HFF-Myc (cell line): ENCODE data around the gene SPATA24.

Experiments used
- DNase-seq: peaks from one replicate; pipeline ENCODE4 v3.0.0-alpha.2; 2011; ENCODE audit warnings: low read depth; ENCODE audit errors: extremely low read depth
- H3K4me3 ChIP-seq: replicated peaks from 2 replicates; pipeline ENCODE4 v1.5.1; 2011; ENCODE audit warnings: low read depth, mild to moderate bottlenecking, control low read depth, low read length
- TF ChIP-seq, protein P1 (sequence below): IDR thresholded peaks from 2 replicates; pipeline ENCODE4 v1.5.1; 2012; ENCODE audit warnings: mild to moderate bottlenecking, low read depth, low read length, control low read depth; ENCODE audit errors: missing control alignments

The SPATA24 gene

GRCh38 chr5:139377226-139377625 is 26.7 kb downstream of the SPATA24 start:
- TF ChIP-seq, protein P1, sequence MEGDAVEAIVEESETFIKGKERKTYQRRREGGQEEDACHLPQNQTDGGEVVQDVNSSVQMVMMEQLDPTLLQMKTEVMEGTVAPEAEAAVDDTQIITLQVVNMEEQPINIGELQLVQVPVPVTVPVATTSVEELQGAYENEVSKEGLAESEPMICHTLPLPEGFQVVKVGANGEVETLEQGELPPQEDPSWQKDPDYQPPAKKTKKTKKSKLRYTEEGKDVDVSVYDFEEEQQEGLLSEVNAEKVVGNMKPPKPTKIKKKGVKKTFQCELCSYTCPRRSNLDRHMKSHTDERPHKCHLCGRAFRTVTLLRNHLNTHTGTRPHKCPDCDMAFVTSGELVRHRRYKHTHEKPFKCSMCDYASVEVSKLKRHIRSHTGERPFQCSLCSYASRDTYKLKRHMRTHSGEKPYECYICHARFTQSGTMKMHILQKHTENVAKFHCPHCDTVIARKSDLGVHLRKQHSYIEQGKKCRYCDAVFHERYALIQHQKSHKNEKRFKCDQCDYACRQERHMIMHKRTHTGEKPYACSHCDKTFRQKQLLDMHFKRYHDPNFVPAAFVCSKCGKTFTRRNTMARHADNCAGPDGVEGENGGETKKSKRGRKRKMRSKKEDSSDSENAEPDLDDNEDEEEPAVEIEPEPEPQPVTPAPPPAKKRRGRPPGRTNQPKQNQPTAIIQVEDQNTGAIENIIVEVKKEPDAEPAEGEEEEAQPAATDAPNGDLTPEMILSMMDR = no peak
- DNase-seq = no peak
- no peak overlapping the region for H3K4me3 ChIP-seq

DNA sequence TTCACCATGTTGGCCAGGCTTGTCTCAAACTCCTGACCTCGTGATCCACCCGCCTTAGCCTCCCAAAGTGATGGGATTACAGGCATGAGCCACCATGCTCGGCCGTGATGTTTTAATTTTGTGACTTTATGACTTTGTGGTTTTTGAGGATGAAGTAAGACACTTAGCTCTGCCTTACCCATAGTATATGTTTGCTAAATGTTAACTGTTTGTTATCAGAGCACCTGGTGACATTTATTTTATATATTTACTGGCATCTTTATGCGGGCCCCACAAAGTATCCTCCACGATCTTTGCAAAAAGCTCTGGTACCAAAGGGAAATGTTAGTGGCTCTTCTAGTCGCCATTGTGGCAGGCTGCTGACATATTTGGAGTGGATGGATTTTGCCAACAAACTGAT is 27.5 kb downstream of the SPATA24 start:
- no peak overlapping the region for H3K4me3 ChIP-seq
- TF ChIP-seq, protein P1 = no peak
- DNase-seq = no peak

DNA sequence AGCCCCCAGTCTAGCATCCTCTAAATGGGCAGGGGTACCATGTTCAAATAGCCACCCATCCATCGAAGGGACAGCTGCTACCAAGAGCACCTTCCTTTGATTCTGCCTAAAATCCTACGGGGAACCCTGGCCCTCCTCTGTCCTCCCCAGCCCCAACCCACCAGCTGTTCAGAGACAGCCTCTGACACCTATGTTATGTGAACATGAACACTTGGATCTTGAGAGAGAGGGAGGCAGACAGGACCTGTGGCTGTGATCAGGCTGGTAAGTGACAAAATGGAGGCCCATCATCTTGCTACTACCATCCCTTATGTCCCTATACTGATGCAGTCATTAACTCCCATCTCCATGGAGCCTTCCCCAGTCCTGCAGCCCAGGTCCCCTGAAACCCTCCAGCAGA is 29.0 kb downstream of the SPATA24 start:
- no peak overlapping the region for H3K4me3 ChIP-seq
- TF ChIP-seq, protein P1 = no peak
- DNase-seq = no peak

DNA sequence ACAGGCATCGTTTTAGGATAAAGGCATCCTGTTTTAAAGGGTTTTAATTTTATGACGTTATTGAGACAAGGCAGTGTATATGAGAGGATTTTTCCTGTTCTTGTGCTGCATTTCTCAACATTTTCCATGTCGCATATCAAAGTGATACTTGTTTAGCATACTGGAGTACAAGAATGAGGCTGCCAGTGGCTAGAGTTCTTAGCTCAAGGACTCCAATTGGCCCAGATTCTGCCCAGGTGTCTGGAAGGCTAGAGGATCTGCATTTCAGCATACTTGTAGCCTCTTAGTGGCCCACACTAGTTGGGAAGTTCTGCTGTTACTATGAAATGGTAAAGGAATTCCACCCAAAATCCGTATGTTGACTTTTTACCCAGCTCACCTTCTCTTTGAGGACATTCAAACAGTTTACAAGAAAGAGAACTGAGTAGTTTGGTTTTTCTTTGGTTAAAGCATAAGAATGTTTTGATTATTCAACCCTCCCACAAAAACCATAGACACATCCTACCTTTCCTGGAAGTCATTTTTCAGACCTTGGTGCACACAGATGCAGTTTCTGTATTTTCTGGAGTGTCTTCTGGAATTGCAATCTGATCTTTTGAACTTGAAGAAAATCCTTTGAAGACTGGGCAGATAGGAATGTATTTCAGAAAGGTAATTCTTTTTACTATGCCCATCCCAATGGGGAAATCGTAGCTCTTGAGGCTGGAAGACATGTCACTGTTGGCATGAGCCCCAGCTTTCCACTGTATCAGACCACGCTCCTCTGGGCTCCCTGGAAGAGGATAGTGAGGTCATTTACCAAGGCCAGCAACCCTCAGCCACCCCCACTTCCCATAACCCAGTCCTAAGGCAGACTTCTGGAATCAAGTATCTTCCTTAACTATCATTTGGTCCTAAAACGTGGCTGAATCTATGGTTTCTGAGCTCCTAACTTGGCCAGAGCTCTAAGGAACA is 32.1 kb downstream of the SPATA24 start:
- TF ChIP-seq, protein P1 = no peak
- H3K4me3 ChIP-seq = no peak overlapping the region
- no peak for DNase-seq

GRCh38 chr5:139369181-139369580 is 34.7 kb downstream of the SPATA24 start:
- DNase-seq = no peak

DNA sequence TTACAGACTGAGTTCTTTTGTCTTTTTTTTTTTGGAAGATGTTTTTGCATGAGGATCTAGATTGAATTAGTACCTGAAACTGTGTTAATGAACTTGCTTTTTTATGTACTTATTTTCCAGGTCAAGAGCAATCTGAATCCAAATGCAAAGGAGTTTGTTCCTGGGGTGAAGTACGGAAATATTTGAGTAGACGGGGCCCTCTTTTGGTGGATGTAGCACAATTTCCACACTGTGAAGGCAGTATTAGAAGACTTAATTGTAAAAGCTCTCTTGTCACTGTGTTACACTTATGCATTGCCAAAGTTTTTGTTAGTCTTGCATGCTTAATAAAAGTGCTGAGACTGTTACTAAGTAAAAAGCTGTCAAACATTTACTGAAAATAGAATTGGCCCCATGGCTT is 35.3 kb downstream of the SPATA24 start:
- H3K4me3 ChIP-seq = no peak overlapping the region
- TF ChIP-seq, protein P1 = peak; percentile 11
- no peak for DNase-seq

More at GRCh38 chr5:139369181-139369580, 34.7 kb downstream of the SPATA24 start:
- TF ChIP-seq, protein P1 = no peak
- H3K4me3 ChIP-seq = no peak overlapping the region

DNA sequence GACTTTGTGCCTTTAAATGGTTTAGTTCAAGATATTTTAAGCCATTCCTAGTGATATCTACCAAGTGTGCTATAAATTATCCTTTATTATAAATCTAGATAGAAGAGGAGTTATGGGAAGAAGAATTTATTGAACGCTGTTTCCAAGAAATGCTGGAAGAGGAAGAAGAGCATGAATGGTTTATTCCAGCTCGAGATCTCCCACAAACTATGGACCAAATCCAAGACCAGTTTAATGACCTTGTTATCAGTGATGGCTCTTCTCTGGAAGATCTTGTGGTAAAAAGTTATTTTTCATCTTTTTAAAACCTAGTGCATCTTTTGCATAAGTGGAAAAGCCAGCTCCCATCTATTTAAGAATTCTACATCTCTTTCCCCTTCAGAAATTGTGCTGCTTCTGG is 39.4 kb downstream of the SPATA24 start:
- TF ChIP-seq, protein P1 = no peak
- no peak overlapping the region for H3K4me3 ChIP-seq
- DNase-seq = no peak
